HEK293 (cell line): Measurements from ENCODE around the gene TTC7B.

Experiments used
- PRDM10 ChIP-seq: fragments of 450-650 bp; formaldehyde crosslinking; IDR thresholded peaks from 2 replicates; pipeline ENCODE4 v1.5.1; 2016; ENCODE audit warnings: missing biosample characterization, missing genetic modification characterization
- SCRT2 ChIP-seq: fragments of 450-650 bp; formaldehyde crosslinking; IDR thresholded peaks from 2 replicates; pipeline ENCODE4 v1.5.1; 2016; ENCODE audit warnings: missing biosample characterization, missing genetic modification characterization
- ZNF184 ChIP-seq: fragments of 450-650 bp; IDR thresholded peaks from 2 replicates; pipeline ENCODE4 v1.5.1; 2018; ENCODE audit warnings: missing biosample characterization, mild to moderate bottlenecking, missing genetic modification characterization
- ZNF311 ChIP-seq: fragments of 450-650 bp; formaldehyde crosslinking; IDR thresholded peaks from 2 replicates; pipeline ENCODE4 v1.5.1; 2017; ENCODE audit warnings: missing biosample characterization, missing genetic modification characterization, borderline replicate concordance
- ZNF701 ChIP-seq: fragments of 450-650 bp; formaldehyde crosslinking; IDR thresholded peaks from 2 replicates; pipeline ENCODE4 v1.5.1; 2016; ENCODE audit warnings: missing biosample characterization, missing genetic modification characterization
- ZSCAN5A ChIP-seq: fragments of 450-650 bp; formaldehyde crosslinking; IDR thresholded peaks from 2 replicates; pipeline ENCODE4 v1.5.1; 2016; ENCODE audit warnings: missing biosample characterization, missing genetic modification characterization

TTC7B gene

GRCh38 chr14:90475298-90475697 is 340.9 kb downstream of the TTC7B start (continued):
- TF ChIP-seq PRDM10 (no peak), SCRT2 (tag by site-specific recombination) (no peak), ZSCAN5A (tag by site-specific recombination) (no peak), ZNF311 (no peak), ZNF184 (tag by site-specific recombination) (0 out of 2 replicates have a peak, but pooled peaks have one; percentile 53), ZNF701 (tag by site-specific recombination) (no peak)
